Measurements from ENCODE around the gene HS1BP3. TPM values are rescaled to one million over a fixed set of nuclear protein-coding genes. Genes with fewer than 3 reads are reported as not detected.

HS1BP3 gene
- total RNA-seq, 1 donor from 2014 or later = 16.6 TPM

DNA sequence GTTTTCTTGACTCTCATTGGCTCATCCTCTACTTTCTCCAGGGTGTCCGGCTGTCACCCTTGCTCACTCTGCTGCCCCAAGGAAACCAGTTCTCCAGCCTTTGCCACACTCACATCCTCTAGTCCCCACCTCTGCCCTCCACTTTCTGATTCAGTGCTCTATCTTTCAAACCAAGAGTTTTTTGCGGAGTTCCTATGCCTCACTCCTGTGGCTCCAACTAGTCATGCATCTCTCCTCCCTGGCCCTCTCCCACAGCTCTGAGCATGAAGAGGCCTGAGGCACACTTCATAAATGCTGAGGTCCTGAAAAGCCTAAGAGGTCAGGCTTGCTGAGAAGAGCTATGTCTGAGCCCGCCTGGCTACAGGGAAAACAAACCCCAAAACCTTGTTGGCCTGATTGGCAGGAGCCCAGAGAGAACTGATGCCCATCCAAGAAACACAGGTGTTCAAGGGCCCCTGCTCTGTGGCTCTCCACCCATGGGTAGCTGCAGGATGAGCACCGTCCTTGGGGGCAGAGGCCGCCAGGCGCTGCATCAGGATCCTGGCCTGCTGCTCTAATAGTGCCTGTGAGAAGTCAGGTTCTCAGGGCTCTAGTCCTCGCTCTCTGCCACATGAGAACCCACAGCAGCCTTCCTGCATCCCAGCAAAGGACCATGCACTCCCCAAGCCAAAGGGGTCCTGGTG, 42.1 kb downstream of the HS1BP3 start:
- H3K27ac ChIP-seq (replicated peaks) = peak overlapping the region; percentile 95

DNA sequence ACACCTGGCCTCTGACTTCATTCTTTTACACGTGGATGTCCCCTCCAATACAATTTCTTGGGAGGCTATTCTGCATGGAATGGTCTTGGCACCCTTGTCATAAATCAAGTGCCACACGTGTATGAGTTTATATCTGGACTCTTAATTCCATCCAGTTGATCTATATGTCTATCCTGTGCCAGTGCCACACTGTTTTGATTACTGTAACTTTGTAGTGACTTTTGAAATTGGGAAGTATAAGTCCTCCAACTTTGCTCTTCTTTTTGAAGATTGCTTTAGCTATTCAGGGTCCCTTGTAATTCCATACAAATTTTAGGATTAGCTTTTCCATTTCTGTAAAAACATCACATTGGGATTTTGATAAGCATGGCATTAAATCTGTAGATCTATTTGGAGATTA, 43.5 kb downstream of the HS1BP3 start:
- H3K4me3 ChIP-seq = no peak overlapping the region
- H3K27ac ChIP-seq (replicated peaks) = no peak overlapping the region
- no peaks in the 10 kb centered on the region for H3K27me3 ChIP-seq (ENCODE audit: low read depth)
- H3K36me3 ChIP-seq = no peaks in the 10 kb centered on the region
- DNase-seq = no peak
- intact Hi-C loops (cut with micrococcal nuclease) = no loop called here
- TF ChIP-seq, protein P1, sequence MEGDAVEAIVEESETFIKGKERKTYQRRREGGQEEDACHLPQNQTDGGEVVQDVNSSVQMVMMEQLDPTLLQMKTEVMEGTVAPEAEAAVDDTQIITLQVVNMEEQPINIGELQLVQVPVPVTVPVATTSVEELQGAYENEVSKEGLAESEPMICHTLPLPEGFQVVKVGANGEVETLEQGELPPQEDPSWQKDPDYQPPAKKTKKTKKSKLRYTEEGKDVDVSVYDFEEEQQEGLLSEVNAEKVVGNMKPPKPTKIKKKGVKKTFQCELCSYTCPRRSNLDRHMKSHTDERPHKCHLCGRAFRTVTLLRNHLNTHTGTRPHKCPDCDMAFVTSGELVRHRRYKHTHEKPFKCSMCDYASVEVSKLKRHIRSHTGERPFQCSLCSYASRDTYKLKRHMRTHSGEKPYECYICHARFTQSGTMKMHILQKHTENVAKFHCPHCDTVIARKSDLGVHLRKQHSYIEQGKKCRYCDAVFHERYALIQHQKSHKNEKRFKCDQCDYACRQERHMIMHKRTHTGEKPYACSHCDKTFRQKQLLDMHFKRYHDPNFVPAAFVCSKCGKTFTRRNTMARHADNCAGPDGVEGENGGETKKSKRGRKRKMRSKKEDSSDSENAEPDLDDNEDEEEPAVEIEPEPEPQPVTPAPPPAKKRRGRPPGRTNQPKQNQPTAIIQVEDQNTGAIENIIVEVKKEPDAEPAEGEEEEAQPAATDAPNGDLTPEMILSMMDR (IDR thresholded peaks at IDR 0.05; ENCODE audit: borderline replicate concordance) = no peak
- peaks cover 66% of the 10 kb centered on the region for H3K4me1 ChIP-seq
- H3K9me3 ChIP-seq (replicated peaks) = peaks cover 3% of the 10 kb centered on the region

More for the DNA sequence above, 42.1 kb downstream of the HS1BP3 start:
- no peaks in the 10 kb centered on the region for H3K36me3 ChIP-seq
- no peak overlapping the region for H3K4me3 ChIP-seq
- no peaks in the 10 kb centered on the region for H3K27me3 ChIP-seq (ENCODE audit: low read depth)
- H3K4me1 ChIP-seq = peaks cover 78% of the 10 kb centered on the region
- TF ChIP-seq, protein P1 (IDR thresholded peaks at IDR 0.05; ENCODE audit: borderline replicate concordance) = no peak
- DNase-seq = peak; percentile 14
- peaks cover 3% of the 10 kb centered on the region for H3K9me3 ChIP-seq (replicated peaks)
- intact Hi-C loops (cut with micrococcal nuclease) = no loop called here

DNA sequence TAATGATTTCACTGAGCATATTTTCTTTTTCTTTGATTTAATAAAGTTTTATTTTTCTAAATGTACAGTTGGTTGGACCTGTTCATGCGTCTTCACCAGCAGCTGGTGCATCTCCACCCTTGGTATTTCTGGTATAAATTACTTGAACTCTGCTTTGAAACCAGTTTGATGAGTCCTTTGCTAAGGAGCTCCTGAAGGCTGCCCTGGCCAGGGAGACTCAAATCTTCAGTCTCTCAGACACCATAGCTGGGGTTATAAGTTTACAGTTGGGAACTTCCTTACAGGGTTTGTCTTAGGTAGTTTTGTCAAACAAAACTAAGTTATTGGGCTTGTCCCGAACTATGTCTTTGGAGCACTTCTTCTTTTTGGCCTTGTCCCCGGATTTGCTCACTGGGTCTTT, 44.7 kb downstream of the HS1BP3 start:
- Histone ChIP-seq H3K27me3 (ENCODE audit: low read depth) (no peaks in the 10 kb centered on the region), H3K27ac (replicated peaks) (peak overlapping the region; percentile 83), H3K9me3 (replicated peaks) (peaks cover 3% of the 10 kb centered on the region), H3K4me3 (no peak overlapping the region), H3K4me1 (peaks cover 60% of the 10 kb centered on the region), H3K36me3 (no peaks in the 10 kb centered on the region)
- intact Hi-C loops (cut with micrococcal nuclease) = no loop called here
- TF ChIP-seq, protein P1 (IDR thresholded peaks at IDR 0.05; ENCODE audit: borderline replicate concordance) = no peak
- DNase-seq = no peak

DNA sequence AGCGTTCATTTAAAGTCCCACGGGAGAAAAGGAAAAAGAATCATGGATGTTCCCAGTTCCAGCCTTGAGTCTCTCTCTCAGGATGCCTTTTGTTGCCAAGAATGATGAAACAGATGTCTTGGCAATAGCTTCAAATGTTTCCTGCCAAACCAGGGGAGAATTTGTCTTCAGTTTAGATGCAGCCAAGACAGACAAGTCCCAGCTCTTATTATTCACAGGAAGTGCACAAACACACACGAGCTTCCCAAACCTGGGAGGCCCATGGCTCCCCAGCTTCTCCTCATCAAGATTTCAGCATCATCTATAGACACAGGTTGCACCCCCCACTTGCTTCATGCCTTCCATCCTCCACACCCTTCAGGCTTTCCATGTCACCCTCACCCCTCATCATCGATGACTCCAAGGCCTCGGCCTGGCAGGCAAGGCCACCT, 45.9 kb downstream of the HS1BP3 start:
- peaks cover 60% of the 10 kb centered on the region for H3K4me1 ChIP-seq

DNA sequence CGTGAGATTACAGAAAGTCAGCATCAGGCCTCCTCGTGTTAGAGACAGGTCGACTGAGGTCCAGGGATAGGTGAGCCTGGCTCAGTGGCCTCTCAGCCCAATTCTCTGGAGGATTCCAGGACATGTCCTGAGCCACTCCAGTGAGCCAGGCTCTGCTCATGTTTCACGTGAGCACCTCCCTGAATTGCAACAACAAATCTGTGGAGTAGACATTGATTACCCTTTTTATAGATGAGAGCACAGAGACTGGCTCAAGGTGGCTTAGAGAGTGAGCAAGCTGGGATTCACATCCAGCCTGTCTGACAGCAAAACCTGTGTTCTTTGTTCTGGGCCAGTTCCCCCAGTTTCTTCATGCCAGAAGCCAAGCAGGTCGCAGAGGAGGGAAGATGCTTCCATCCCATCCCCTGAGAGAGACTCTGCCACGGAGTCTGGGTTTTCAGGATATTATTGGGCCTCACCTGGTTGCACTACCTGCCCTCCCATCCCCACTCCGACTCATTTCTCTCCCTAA, 46.4 kb downstream of the HS1BP3 start:
- H3K36me3 ChIP-seq = no peaks in the 10 kb centered on the region
- no peaks in the 10 kb centered on the region for H3K27me3 ChIP-seq (ENCODE audit: low read depth)
- no peak for DNase-seq
- peaks cover 3% of the 10 kb centered on the region for H3K9me3 ChIP-seq (replicated peaks)
- TF ChIP-seq, protein P1 (IDR thresholded peaks at IDR 0.05; ENCODE audit: borderline replicate concordance) = no peak
- no peak overlapping the region for H3K4me3 ChIP-seq
- H3K27ac ChIP-seq (replicated peaks) = peak overlapping the region; percentile 83
- peaks cover 60% of the 10 kb centered on the region for H3K4me1 ChIP-seq
- intact Hi-C loops (cut with micrococcal nuclease) = no loop called here

More for the DNA sequence above, 45.9 kb downstream of the HS1BP3 start:
- no peaks in the 10 kb centered on the region for H3K36me3 ChIP-seq
- H3K27ac ChIP-seq (replicated peaks) = peak overlapping the region; percentile 83
- H3K9me3 ChIP-seq (replicated peaks) = peaks cover 3% of the 10 kb centered on the region
- TF ChIP-seq, protein P1 (IDR thresholded peaks at IDR 0.05; ENCODE audit: borderline replicate concordance) = no peak
- intact Hi-C loops (cut with micrococcal nuclease) = no loop called here
- no peak for DNase-seq
- H3K27me3 ChIP-seq (ENCODE audit: low read depth) = no peaks in the 10 kb centered on the region
- no peak overlapping the region for H3K4me3 ChIP-seq
